ENCODE results near the gene NECTIN4. TPM values are rescaled to one million over a fixed set of nuclear protein-coding genes. Genes with fewer than 3 reads are reported as not detected.
"Not testable (repeated sequence)": the region's sequence is repeated elsewhere in the genome, so short reads cannot be mapped to it uniquely, and the experiment has no call there.

NECTIN4 gene
- total RNA-seq, 1 experiment from 2014 or later = 8.6 TPM

DNA sequence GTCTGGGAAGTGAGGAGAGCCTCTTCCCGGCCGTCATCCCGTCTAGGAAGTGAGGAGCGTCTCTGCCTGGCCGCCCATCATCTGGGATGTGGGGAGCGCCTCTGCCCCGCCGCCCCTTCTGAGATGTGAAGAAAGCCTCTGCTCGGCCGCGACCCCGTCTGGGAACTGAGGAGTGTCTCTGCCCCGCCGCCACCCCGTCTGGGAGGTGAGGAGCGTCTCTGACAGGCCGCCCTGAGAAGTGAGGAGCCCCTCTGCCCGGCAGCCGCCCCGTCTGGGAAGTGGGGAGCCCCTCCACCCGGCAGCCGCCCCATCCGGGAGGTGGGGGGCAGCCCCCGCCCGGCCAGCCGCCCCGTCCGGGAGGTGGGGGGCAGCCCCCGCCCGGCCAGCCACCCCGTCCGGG is 59.9 kb downstream of the NECTIN4 start:
- DNase-seq (ENCODE audit: low spot score) = not testable (repeated sequence)

DNA sequence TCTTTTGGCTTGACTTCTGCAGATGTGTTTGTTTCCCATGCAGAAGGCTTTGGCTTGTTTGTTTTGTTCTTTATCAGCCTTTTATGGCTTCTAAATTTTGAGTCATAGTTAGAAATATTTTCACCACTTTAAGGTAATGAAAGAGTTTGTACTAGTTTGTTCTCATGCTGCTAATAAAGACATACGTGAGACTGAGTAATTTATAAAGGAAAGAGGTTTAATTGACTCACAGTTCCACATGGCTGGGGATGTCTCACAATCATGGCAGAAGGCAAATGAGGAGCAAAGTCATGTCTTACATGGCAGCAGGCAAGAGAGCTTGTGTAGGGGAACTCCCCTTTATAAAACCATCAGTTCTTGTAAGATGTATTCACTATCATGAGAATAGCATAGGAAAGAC is 62.4 kb downstream of the NECTIN4 start:
- DNase-seq (ENCODE audit: low spot score) = not testable (repeated sequence)

DNA sequence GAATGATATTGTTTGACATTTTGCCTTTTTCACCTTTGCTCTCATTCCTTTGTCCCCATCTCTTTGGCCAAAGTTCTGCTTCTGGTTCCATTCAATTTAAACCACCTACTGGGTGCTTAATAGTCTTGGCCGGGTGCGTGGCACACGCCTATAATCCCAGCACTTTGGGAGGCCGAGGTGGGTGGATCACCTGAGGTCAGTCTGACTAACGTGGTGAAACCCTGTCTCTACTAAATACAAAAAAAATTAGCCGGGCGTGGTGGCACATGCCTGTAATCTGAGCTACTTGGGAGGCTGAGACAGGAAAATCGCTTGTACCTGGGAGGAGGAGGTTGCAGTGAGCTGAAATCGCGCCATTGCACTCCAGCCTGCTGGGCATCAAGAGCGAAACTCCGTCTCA is 66.9 kb downstream of the NECTIN4 start:
- DNase-seq (ENCODE audit: low spot score) = not testable (repeated sequence)

DNA sequence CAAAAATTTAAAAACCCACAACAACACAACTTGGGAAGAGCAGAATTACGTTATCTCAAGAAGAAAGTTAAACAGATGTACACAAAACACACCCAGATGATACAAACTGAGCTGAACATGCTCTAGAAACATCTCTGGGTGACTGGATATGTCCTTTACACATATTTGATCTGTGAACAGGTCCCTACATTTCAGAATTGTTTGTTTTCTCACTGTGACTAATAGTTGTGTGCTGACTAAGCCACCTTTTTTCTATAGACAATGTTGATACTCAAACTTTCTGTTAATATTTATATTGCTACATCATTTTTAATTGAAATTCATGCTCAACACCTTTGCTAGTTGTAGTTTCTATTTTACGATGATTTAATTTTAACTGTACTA is 67.4 kb downstream of the NECTIN4 start:
- DNase-seq (ENCODE audit: low spot score) = peak; percentile 33

DNA sequence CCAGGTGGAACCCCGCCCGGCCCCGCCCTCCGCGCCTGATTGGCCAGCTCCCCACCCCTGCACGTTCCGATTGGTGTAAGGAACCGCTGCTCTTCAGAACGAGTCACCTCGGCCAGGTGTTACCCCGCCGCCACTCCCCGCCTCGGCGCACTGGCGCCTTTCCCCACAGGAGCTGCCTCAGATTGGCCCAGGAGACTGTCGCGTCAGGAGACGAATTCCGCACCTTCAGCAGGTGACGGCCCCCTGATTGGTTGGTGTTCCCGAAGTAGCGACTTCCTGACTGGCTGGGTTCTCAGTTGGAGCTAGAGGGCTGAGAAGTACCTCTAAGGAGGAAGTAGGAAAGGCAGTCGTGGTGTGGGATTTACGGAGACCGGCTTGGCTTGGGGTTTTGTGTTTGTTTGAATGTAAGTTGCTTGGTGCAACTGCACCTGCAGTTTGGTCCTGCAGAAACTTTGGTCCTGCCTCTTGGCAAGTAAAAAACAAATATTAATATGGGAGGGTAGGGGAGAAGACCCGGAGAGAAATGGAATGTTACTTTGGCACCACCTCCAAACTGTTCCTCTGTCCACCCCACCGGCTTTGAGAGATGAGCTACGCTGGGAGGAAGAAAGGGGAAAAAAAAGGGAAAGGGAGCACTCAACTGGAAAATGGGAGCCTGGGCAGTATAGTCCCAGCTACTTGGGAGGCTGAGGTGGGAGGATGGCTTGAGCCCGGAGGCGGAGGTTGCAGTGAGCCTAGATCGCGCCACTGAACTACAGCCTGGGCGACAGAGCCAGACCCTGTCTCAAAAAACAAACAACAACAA is 68.0 kb downstream of the NECTIN4 start:
- peak; percentile 98 for DNase-seq (ENCODE audit: low spot score)

Small RNAs within 50 kb of the gene (small RNA-seq; reads per million reads assigned to genes)
- gene AL591806.2 = not detected

Other genes starting within 250 kb of the NECTIN4 start
- gene CD244, start 226.7 kb downstream of the NECTIN4 start, total RNA-seq (2014; rRNA removed; shearing (Covaris generic)) = not detected in 2 replicates
- gene ITLN1, start 204.4 kb downstream of the NECTIN4 start, total RNA-seq (2014; rRNA removed; shearing (Covaris generic)) = not detected in 2 replicates
- gene ITLN2, start 134.7 kb downstream of the NECTIN4 start, total RNA-seq (2014; rRNA removed; shearing (Covaris generic)) = not detected in 2 replicates
- gene F11R, start 68.4 kb downstream of the NECTIN4 start, total RNA-seq (2014; rRNA removed; shearing (Covaris generic)) = 128 and 154 TPM in 2 replicates
- gene TSTD1, start 50.6 kb downstream of the NECTIN4 start, total RNA-seq (2014; rRNA removed; shearing (Covaris generic)) = 121 and 139 TPM in 2 replicates
- gene USF1, start 43.6 kb downstream of the NECTIN4 start, total RNA-seq (2014; rRNA removed; shearing (Covaris generic)) = 78.4 and 79.3 TPM in 2 replicates
- 0.58 and 0.86 TPM in 2 replicates for gene ARHGAP30, start 19.7 kb downstream of the NECTIN4 start, total RNA-seq (2014; rRNA removed; shearing (Covaris generic))
- gene KLHDC9, start 8.8 kb upstream of the NECTIN4 start, total RNA-seq (2014; rRNA removed; shearing (Covaris generic)) = 3.8 and 5.5 TPM in 2 replicates
- gene PFDN2, start 28.5 kb upstream of the NECTIN4 start, total RNA-seq (2014; rRNA removed; shearing (Covaris generic)) = 67.7 and 70.5 TPM in 2 replicates
- gene NIT1, start 28.5 kb upstream of the NECTIN4 start, total RNA-seq (2014; rRNA removed; shearing (Covaris generic)) = 25.1 and 30.8 TPM in 2 replicates
- gene DEDD, start 43.1 kb upstream of the NECTIN4 start, total RNA-seq (2014; rRNA removed; shearing (Covaris generic)) = 36.6 and 40.8 TPM in 2 replicates
- 66.4 and 81.3 TPM in 2 replicates for gene UFC1, start 64.4 kb upstream of the NECTIN4 start, total RNA-seq (2014; rRNA removed; shearing (Covaris generic))
- gene USP21, start 69.9 kb upstream of the NECTIN4 start, total RNA-seq (2014; rRNA removed; shearing (Covaris generic)) = 20.8 and 24.6 TPM in 2 replicates
- 11.7 and 14.3 TPM in 2 replicates for gene PPOX, start 76.9 kb upstream of the NECTIN4 start, total RNA-seq (2014; rRNA removed; shearing (Covaris generic))
- gene B4GALT3, start 87.9 kb upstream of the NECTIN4 start, total RNA-seq (2014; rRNA removed; shearing (Covaris generic)) = 57.5 and 70.7 TPM in 2 replicates
- gene ADAMTS4, start 109.5 kb upstream of the NECTIN4 start, total RNA-seq (2014; rRNA removed; shearing (Covaris generic)) = not detected in 2 replicates
- gene NDUFS2, start 112.8 kb upstream of the NECTIN4 start, total RNA-seq (2014; rRNA removed; shearing (Covaris generic)) = 90.6 and 122 TPM in 2 replicates
- not detected in 2 replicates for gene FCER1G, start 125.7 kb upstream of the NECTIN4 start, total RNA-seq (2014; rRNA removed; shearing (Covaris generic))
- gene APOA2, start 134.1 kb upstream of the NECTIN4 start, total RNA-seq (2014; rRNA removed; shearing (Covaris generic)) = 0.52 TPM in 1 of 2 replicates, not detected in the other
- 3.5 and 3.6 TPM in 2 replicates for gene TOMM40L, start 136.5 kb upstream of the NECTIN4 start, total RNA-seq (2014; rRNA removed; shearing (Covaris generic))
- not detected in 2 replicates for gene NR1I3, start 148.6 kb upstream of the NECTIN4 start, total RNA-seq (2014; rRNA removed; shearing (Covaris generic))
- not detected in 2 replicates for gene PCP4L1, start 169.2 kb upstream of the NECTIN4 start, total RNA-seq (2014; rRNA removed; shearing (Covaris generic))
- 0.16 and 0.41 TPM in 2 replicates for gene MPZ, start 220.4 kb upstream of the NECTIN4 start, total RNA-seq (2014; rRNA removed; shearing (Covaris generic))
- gene SDHC, start 224.8 kb upstream of the NECTIN4 start, total RNA-seq (2014; rRNA removed; shearing (Covaris generic)) = 16.6 and 17.1 TPM in 2 replicates

Measured in HT-29 (cell line).